Astrocyte of the spinal cord (primary cell): ENCODE measurements around the gene EPB41L1.

Source experiments
- DNase-seq: peaks from one replicate; pipeline ENCODE4 v3.0.0; 2011; ENCODE audit warnings: low read depth, low spot score
- H3K4me3 ChIP-seq: 2 replicates; pipeline ENCODE4 v1.5.1; 2011; ENCODE audit warnings: low read depth, mild to moderate bottlenecking, low read length, moderate library complexity
- in situ Hi-C: cut with HindIII; loops from 2 replicates; pipeline ENCODE4 v1.10.0; 2017; ENCODE audit warnings: low sequenced_read_pairs
- TF ChIP-seq, protein P1 (sequence below): IDR thresholded peaks from 2 replicates; pipeline ENCODE4 v1.5.1; 2012; ENCODE audit warnings: low read depth, mild to moderate bottlenecking, low read length, inconsistent platforms

EPB41L1 gene

DNA sequence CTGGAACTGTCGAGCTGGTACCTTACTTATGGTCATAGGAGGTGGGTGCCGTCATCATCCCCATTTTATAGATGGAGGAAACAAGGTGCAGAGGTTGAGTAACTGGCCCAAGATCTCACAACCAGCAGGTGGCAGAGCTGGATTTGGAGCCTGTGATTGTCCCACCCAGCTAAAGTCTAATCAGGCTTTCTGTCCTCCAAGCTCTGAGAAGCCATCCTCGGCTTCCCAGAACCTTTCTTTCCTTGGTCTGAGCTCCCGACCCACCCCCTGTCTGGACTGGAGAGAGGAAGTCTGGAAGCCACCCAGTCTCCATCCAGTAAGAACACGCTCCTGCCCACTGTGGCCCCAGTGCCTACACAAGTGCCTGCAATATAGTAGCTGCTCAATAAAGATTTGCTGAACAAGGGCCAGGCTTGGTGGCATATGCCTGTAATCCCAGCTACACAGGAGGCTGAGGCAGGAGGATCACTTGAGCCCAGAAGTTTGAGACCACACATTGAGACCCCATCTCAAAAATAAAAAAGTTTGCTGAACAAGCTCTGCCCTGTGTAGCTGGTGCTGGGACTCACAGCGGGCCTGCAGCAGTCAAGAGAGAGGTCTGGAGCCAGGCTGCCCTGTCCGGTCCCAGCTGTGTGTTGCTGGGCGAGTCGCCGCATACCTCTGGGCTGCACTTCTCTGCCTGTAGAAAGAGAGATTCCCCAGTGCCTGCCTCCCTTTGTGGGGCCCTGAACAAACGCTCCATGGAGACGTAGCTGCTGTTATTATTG, 119.1 kb downstream of the EPB41L1 start:
- in situ Hi-C loops, result no loop called here
- no peak for DNase-seq
- TF ChIP-seq, protein P1, sequence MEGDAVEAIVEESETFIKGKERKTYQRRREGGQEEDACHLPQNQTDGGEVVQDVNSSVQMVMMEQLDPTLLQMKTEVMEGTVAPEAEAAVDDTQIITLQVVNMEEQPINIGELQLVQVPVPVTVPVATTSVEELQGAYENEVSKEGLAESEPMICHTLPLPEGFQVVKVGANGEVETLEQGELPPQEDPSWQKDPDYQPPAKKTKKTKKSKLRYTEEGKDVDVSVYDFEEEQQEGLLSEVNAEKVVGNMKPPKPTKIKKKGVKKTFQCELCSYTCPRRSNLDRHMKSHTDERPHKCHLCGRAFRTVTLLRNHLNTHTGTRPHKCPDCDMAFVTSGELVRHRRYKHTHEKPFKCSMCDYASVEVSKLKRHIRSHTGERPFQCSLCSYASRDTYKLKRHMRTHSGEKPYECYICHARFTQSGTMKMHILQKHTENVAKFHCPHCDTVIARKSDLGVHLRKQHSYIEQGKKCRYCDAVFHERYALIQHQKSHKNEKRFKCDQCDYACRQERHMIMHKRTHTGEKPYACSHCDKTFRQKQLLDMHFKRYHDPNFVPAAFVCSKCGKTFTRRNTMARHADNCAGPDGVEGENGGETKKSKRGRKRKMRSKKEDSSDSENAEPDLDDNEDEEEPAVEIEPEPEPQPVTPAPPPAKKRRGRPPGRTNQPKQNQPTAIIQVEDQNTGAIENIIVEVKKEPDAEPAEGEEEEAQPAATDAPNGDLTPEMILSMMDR, result peak; percentile 33
- H3K4me3 ChIP-seq, result no peak overlapping the region

DNA sequence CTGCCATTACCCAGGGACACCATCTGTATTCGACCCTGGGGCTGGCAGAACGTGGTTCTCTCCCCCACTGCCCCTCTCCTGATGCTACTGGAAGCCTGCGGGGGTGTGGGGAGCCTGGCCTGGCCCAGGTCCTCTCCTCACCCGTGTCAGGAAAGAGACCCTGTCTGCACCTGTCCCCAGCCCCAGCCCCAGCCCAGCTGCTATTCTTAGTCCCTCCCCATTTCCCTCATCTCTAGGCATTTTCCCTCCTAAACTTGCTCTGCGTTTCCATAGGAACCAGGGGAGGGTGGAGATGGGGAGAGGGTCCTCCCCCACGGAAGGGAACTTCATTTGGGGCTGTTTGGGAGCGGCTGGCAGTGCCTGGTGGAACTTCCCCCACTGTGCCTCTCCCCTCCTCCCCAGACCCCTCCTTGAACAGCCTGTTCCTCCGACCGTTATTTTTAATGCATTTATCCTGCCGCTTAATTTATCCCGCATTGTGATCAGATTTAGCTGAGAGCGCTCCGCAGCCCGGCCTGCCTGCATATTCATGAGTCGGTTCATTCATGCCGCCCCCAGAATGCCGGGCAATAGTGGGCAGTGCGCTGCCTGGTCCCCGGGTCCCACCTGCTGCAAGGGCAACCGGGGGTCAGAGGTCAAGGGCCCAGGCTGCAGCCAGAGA, 119.8 kb downstream of the EPB41L1 start:
- TF ChIP-seq, protein P1, result no peak
- in situ Hi-C loops, result no loop called here
- DNase-seq, result no peak

DNA sequence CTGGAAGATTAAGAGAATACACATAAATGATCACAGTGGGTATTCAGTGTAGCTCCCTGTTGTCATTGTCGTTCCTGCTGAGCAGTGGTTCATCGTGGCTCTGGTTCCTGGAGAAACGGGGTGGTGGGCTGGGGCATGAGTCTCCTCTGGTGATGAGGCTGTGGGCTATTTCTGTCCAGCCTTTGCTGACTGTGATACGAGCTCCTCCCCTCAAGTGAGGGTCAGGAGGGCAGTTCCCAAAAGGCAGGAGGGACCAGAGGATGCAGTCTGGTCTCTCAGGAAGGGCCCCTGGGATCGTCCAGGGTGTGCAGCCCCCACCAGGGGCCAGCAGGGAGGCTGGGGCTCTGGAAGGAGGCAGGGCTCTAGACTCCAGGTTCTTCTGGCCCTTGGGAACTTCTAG, 120.5 kb downstream of the EPB41L1 start:
- no peak overlapping the region for H3K4me3 ChIP-seq
- TF ChIP-seq, protein P1, result no peak
- in situ Hi-C loops, result no loop called here
- DNase-seq, result no peak

More for the DNA sequence above, 119.8 kb downstream of the EPB41L1 start:
- H3K4me3 ChIP-seq, result no peak overlapping the region

DNA sequence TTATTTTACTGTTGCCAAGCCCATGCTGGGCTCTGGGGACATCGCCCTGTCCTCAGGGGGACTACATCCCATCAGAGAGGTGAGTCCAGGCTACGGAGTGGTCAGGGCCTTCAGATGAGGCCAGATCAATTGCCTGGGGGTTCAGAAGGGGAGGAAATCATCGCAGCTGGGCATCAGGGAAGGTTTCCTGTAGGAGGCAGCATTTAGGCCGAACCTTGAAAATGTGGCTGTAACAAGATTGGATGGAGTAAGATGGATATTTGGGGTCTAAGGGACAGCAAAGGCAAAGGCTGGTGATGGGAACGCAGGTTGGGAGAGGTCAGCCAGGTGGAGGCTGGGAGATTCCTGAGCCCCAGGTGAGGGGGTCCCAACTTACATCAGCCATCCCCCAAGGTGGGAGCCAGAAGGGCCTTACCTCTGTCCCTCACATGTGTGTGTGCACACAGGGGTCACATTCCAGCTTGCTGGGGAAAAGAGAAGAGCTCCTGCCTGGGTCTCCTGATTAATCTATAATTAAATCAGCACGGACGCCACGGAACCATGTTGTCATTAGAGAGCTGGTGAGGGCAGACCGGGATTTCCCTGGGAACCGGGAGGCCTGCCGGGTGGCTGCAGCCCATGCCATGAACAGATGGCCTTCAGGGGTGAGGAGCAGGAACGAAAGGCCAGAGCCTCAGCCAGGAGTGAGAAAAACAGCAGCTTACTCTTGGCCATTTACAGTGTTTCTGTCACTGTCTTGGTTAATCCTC, 121.1 kb downstream of the EPB41L1 start:
- no peak for DNase-seq
- in situ Hi-C loops, result no loop called here
- H3K4me3 ChIP-seq, result no peak overlapping the region
- TF ChIP-seq, protein P1, result no peak

DNA sequence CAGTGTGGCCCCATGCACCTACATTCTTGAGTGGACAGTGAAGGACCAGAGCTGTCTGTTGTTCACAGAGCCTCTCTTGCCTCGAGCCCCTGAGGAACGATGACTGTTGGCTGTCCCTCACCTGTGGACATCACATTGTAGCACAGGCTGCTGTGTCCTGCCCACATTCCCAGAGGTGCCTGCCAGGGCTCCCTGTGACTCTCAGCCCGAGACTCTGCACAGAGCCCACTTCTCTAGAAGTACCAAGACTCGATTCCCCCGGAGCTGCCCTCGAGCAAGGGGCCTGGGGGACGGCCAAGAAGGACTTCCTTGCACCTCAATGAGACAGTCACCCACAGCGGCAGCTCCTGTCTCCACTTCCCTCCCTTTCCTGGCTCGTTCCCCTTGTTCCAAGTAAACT, 123.0 kb downstream of the EPB41L1 start:
- in situ Hi-C loops, result no loop called here
- no peak overlapping the region for H3K4me3 ChIP-seq
- DNase-seq, result no peak
- TF ChIP-seq, protein P1, result no peak

DNA sequence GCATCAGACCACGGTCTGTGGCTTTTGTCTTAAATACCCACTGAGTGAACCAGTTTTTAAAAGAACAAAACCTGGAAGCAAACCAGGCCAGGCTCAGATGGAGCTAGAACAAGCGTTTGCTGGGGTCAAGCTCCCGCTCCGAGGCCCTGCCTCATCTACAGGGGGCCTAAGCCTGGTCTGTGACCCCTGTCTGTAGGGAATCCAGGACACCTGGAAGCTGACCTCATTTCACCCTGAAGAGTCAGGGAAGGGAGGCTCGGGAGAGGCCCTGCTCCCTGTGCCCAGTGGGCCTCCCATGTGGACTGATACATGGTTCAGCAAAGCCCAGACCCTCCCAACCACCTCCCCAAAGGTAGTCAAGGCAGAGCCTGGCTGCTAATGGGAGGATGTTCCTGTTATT, 124.8 kb downstream of the EPB41L1 start:
- TF ChIP-seq, protein P1, result no peak
- H3K4me3 ChIP-seq, result no peak overlapping the region
- in situ Hi-C loops, result no loop called here
- no peak for DNase-seq
